ENCODE results near the gene EMD. TPM values are rescaled to one million over a fixed set of nuclear protein-coding genes. Genes with fewer than 3 reads are reported as not detected.

Gene EMD
- 100 to 1,000 TPM; 141 to 175 (median 152) TPM for total RNA-seq
- total RNA-seq (2013) = 28.0 TPM

DNA sequence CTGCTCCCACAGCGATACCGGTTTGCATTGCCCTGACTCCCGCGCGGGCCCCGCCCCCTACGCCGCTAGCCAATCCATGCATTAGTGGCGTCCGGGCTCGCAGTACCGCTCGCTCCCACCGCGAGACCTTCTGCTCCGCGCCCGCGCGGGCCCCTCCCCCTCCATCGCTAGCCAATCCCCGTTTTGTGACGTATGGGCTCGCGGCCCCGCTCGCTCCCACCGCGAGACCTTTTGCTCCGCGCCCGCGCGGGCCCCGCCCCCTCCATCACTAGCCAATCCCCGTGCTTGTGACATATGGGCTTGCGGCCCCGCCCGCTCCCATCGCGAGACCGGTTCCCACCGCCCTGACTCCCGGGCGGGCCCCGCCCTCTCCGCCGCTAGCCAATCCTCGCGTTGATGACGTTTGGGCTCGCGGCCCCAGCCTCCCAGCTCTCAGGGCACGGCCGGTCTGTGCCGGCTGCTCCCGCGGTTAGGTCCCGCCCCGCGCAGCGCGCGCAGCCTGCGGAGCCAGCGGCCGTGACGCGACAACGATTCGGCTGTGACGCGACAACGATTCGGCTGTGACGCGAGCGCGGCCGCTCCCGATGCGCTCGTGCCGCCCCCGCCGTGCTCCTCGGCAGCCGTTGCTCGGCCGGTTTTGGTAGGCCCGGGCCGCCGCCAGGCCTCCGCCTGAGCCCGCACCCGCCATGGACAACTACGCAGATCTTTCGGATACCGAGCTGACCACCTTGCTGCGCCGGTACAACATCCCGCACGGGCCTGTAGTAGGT, at the start of gene EMD:
Gene EMD (plus strand): TSS at position 497 of the 770 bp plus-strand sequence. CDS start 190 bp downstream, at position 687.
- H3K4me3 Mint-ChIP-seq = peak within 1 kb of the TSS; percentile 88
- H3K9me3 ChIP-seq (ENCODE audit: control insufficient read depth, insufficient read depth, low read length) = no peaks in the 10 kb centered on the region
- intact Hi-C loops (cut with micrococcal nuclease) = loop anchor here (1.0 to 10.0 kb wide), 2 partner anchors 10 to 284 kb away; partner anchors contain the start of gene MECP2
- no peaks in the 10 kb centered on the region for H3K36me3 Mint-ChIP-seq
- DNase-seq (peak; percentile 93 to 97), ATAC-seq (peak; percentile 76 to 91 (median 79))
- TF ChIP-seq, protein P1, sequence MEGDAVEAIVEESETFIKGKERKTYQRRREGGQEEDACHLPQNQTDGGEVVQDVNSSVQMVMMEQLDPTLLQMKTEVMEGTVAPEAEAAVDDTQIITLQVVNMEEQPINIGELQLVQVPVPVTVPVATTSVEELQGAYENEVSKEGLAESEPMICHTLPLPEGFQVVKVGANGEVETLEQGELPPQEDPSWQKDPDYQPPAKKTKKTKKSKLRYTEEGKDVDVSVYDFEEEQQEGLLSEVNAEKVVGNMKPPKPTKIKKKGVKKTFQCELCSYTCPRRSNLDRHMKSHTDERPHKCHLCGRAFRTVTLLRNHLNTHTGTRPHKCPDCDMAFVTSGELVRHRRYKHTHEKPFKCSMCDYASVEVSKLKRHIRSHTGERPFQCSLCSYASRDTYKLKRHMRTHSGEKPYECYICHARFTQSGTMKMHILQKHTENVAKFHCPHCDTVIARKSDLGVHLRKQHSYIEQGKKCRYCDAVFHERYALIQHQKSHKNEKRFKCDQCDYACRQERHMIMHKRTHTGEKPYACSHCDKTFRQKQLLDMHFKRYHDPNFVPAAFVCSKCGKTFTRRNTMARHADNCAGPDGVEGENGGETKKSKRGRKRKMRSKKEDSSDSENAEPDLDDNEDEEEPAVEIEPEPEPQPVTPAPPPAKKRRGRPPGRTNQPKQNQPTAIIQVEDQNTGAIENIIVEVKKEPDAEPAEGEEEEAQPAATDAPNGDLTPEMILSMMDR (IDR thresholded peaks at IDR 0.05) = no peak
- H3K27ac Mint-ChIP-seq = peak within 1 kb of the TSS; percentile 80 to 91
- under 1% methylated on average over 103 of the region's 103 CpGs for WGBS (ENCODE audit: insufficient coverage)
- H3K36me3 ChIP-seq (ENCODE audit: control insufficient read depth, insufficient read depth, low read length) = peaks cover 6% of the 10 kb centered on the region
- H3K4me1 Mint-ChIP-seq = peaks cover 11 to 12% of the 10 kb centered on the region in 2 donors
- H3K4me1 ChIP-seq (ENCODE audit: control insufficient read depth, insufficient read depth, low read length) = peaks cover 38% of the 10 kb centered on the region
- peak within 1 kb of the TSS; percentile 97 for H3K27ac ChIP-seq (ENCODE audit: low read length)
- no peaks in the 10 kb centered on the region for H3K27me3 ChIP-seq (ENCODE audit: control insufficient read depth, insufficient read depth, low read length)
- H3K9me3 Mint-ChIP-seq = no peaks in the 10 kb centered on the region
- peak within 1 kb of the TSS; percentile 67 for H3K4me3 ChIP-seq (ENCODE audit: low read length)
- no peaks in the 10 kb centered on the region for H3K27me3 Mint-ChIP-seq (ENCODE audit: low read depth in 2 of 2)

- no peak for DNase-seq
- peaks cover 14 to 18% of the 10 kb centered on the region in 2 donors for H3K4me1 Mint-ChIP-seq
- no peak overlapping the region for H3K27ac ChIP-seq (ENCODE audit: low read length)
- H3K9me3 ChIP-seq (ENCODE audit: control insufficient read depth, insufficient read depth, low read length) = no peaks in the 10 kb centered on the region
- no peak overlapping the region for H3K27ac Mint-ChIP-seq
- TF ChIP-seq, protein P1 (IDR thresholded peaks at IDR 0.05) = no peak
- H3K9me3 Mint-ChIP-seq = no peaks in the 10 kb centered on the region
- no peak for ATAC-seq
- no peak overlapping the region for H3K4me3 ChIP-seq (ENCODE audit: low read length)
- intact Hi-C loops (cut with micrococcal nuclease) = no loop called here
- H3K27me3 ChIP-seq (ENCODE audit: control insufficient read depth, insufficient read depth, low read length) = no peaks in the 10 kb centered on the region
- no peak overlapping the region for H3K4me3 Mint-ChIP-seq
- H3K27me3 Mint-ChIP-seq (ENCODE audit: low read depth in 2 of 2) = no peaks in the 10 kb centered on the region
- H3K36me3 ChIP-seq (ENCODE audit: control insufficient read depth, insufficient read depth, low read length) = no peaks in the 10 kb centered on the region
- 97% methylated on average over 29 of the region's 29 CpGs for WGBS (ENCODE audit: insufficient coverage)
- no peaks in the 10 kb centered on the region for H3K36me3 Mint-ChIP-seq
- H3K4me1 ChIP-seq (ENCODE audit: control insufficient read depth, insufficient read depth, low read length) = peaks cover 26% of the 10 kb centered on the region
Measured at GRCh38 chrX:154332561-154332960, 46.5 kb upstream of the EMD start.

DNA sequence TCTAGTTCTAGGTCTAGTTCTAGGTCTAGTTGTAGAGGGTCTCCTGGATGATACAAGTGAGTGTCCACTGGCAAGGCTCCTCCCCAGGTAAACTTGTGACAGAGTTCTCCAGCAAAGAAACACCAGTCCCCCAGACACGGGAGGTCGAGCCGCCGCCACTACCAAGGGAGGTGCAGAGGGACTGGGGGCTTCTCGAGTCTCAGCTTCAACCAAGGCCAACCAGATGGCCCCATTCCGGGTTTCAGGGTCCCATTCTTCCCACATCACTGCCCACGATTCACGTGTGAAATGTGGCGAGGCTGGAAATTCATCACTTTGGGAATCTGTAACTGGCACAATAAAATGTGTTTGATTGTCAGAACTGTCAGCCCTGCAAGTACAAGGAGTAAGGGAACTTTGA, 46.0 kb upstream of the EMD start:
- ATAC-seq = no peak
- no peaks in the 10 kb centered on the region for H3K36me3 Mint-ChIP-seq
- intact Hi-C loops (cut with micrococcal nuclease) = no loop called here
- peaks cover 10 to 13% of the 10 kb centered on the region in 2 donors for H3K4me1 Mint-ChIP-seq
- 93% methylated on average over 8 of the region's 9 CpGs for WGBS (ENCODE audit: insufficient coverage)
- H3K4me3 Mint-ChIP-seq = no peak overlapping the region
- Histone ChIP-seq H3K9me3 (ENCODE audit: control insufficient read depth, insufficient read depth, low read length) (no peaks in the 10 kb centered on the region), H3K27ac (ENCODE audit: low read length) (no peak overlapping the region), H3K27me3 (ENCODE audit: control insufficient read depth, insufficient read depth, low read length) (no peaks in the 10 kb centered on the region), H3K36me3 (ENCODE audit: control insufficient read depth, insufficient read depth, low read length) (no peaks in the 10 kb centered on the region), H3K4me3 (ENCODE audit: low read length) (no peak overlapping the region), H3K4me1 (ENCODE audit: control insufficient read depth, insufficient read depth, low read length) (peaks cover 21% of the 10 kb centered on the region)
- no peaks in the 10 kb centered on the region for H3K27me3 Mint-ChIP-seq (ENCODE audit: low read depth in 2 of 2)
- DNase-seq = no peak
- no peaks in the 10 kb centered on the region for H3K9me3 Mint-ChIP-seq
- H3K27ac Mint-ChIP-seq = peak overlapping the region in 1 of 2 donors; percentile 50
- TF ChIP-seq, protein P1 (IDR thresholded peaks at IDR 0.05) = no peak

All from natural killer cell (primary cell).